GM12873 (cell line): ENCODE data around the gene XBP1.

Experiments used
- TF ChIP-seq, protein P1 (sequence below): IDR thresholded peaks from 2 replicates; pipeline ENCODE4 v1.5.1; 2012; ENCODE audit warnings: low read depth, mild to moderate bottlenecking, moderate library complexity, low read length, control low read depth; ENCODE audit not compliant: insufficient read depth; ENCODE audit errors: missing control alignments

XBP1 gene

DNA sequence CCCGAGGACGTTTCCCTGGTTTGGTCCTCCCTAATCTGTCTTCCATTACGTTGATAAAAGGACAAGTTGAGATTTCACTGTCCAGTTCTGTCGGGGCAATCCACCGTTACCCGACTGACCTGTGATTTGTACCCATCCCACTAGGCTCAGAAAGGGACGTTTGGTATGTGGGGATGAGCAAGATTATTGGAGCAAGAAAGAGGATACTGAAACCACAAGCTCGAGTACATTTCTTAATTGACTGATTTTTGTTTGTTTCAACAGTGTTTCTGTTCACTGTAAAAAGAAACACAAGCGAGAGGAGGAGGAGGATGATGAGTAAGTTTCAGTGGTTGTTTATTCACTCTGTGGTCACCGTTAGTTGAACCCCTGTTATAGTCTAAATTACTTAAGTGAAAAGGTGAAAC lies 26.9 kb downstream of the XBP1 start:
- TF ChIP-seq, protein P1, sequence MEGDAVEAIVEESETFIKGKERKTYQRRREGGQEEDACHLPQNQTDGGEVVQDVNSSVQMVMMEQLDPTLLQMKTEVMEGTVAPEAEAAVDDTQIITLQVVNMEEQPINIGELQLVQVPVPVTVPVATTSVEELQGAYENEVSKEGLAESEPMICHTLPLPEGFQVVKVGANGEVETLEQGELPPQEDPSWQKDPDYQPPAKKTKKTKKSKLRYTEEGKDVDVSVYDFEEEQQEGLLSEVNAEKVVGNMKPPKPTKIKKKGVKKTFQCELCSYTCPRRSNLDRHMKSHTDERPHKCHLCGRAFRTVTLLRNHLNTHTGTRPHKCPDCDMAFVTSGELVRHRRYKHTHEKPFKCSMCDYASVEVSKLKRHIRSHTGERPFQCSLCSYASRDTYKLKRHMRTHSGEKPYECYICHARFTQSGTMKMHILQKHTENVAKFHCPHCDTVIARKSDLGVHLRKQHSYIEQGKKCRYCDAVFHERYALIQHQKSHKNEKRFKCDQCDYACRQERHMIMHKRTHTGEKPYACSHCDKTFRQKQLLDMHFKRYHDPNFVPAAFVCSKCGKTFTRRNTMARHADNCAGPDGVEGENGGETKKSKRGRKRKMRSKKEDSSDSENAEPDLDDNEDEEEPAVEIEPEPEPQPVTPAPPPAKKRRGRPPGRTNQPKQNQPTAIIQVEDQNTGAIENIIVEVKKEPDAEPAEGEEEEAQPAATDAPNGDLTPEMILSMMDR: no peak

DNA sequence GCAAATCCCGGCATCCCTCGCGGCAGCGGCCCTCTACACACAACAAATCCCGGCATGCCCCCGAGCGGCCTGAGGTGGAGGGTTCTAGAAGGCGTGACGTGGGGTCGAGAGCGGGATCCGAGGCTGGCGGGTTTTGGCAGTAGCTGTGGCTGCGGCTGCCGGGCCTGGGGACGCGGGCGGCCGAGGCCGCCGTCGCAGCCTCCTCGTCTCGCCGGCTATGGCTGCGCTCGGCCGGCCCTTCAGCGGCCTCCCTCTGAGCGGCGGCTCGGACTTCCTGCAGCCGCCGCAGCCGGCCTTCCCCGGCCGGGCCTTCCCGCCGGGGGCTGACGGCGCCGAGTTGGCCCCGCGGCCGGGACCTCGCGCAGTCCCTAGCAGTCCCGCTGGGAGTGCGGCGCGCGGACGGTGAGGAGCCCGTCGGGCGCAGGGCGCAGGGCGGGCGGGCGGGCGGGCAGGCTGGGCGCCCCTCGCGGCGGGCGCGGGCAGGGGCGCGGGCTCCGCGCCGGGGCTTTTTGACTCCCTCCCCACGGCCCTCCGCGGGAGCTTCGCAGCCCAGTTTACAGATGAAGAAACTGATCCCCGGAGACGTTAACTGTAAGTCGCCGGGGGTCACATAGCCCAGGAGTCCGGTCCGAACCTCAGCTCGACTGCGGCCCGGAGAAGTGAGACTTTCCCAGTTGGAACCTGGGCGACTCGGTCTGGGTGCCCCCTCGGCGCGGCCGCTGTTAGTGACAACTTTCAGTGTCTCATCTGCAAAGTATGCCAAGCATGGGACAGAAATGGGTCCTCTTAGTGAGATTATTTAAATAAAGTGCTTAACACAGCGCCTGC lies 27.5 kb downstream of the XBP1 start, which contains the start of gene CCDC117:
CCDC117 (plus strand) TSS at position 63 of the 828 bp plus-strand sequence; CDS start at position 218, 155 bp downstream.
- TF ChIP-seq, protein P1: peak; percentile 34

DNA sequence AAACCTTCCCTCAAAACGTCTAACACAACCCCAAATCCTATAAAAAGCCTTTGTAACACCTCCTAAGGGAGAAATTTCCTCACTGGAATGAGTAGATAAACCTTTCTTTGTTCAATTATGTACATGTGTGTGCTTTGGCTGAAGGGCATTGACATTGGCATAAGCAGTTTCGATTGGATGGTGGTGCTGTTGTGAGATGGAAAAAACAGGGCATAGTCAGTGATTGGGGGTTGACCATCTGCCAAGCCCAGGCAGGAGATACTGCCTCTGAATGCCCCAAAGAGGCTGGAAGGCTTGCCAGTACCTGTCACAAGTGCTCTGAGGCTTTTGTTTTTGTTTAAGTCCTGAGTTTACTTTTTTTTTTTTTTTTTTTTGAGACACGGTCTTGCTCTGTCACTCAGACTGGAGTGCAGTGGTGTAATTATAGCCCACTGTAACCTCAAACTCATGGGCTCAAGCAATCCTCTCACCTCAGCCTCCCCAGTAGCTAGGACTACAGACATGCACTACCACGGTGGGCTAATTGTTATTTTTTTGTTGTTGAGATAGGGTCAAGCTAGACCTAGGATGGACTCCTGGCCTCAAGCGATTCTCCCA lies 29.1 kb downstream of the XBP1 start:
- TF ChIP-seq, protein P1: no peak

DNA sequence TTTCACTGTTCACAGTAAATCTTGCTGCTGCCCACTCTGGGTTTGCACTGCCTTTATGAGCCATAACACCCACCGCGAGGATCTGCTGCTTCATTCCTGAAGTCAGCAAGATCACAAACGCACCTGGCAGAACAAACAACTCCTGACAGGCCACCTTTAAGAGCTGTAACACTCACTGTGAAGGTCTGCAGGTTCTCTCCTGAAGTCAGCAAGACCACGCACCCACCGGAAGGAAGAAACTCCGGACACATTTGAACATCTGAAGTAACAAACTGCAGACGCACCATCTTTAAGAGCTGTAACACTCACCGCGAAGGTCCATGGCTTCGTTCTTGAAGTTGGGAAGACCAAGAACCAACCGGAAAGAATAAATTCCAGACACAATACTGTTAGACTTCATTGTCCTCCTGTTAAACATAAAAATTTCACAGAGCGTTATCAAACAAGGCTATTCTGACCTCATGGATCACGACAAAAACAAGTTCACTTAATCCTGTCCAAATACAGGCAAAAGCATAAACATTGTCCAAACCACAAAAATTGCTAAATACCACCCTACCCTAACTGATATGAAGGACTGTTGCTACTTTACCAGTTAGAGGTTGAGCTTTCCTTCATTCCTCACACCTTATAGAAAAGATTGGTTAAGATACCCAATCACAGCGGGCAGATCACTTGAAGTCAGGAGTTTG lies 30.8 kb downstream of the XBP1 start:
- TF ChIP-seq, protein P1: no peak

DNA sequence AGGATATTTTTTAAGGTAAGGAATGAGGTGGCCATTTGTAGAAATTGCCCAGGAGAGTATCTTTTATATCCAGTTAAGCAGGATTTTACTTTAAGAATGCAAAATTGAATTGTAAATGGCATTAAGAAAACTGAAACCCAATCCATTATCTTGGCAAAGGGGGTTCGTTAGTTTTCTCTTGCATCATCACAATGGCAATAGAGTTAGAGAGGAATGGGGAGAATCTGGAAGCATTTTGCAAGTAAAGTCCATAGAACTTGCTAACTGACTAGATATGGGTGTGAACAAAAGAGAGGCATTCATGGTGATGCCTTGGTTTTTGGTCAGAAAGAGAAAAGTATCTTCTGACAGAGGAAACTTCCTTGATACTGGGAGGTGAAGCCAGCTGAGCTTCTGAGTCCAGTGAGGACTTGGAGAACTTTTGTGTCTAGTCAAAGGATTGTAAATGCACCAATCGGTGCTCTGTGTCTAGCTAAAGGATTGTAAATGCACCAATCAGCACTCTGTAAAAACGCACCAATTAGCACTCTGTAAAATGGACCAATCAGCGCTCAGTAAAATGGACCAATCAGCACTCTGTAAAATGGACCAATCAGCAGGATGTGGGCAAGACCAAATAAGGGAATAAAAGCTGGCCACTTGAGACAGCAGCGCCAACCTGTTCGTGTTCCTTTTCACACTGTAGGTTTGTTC lies 31.5 kb downstream of the XBP1 start:
- TF ChIP-seq, protein P1: no peak

DNA sequence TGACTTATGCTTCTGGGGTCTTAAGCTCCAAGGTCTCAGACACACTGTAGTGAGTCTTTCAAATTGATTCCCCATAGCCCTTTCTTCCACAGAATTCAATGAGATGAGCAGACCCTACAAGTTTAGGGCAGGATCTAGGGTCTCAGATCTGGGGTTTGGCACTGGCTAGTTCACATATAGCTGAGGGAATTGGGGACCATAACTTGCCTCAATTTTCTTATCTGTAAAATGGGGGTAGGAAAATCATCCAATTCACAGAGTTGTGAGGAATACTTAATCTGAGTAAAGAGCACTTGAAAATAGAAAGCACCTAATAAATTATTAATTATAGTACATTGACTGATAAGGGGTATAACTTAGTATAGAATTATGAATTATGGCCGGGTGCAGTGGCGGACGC lies 33.7 kb downstream of the XBP1 start:
- TF ChIP-seq, protein P1: no peak

DNA sequence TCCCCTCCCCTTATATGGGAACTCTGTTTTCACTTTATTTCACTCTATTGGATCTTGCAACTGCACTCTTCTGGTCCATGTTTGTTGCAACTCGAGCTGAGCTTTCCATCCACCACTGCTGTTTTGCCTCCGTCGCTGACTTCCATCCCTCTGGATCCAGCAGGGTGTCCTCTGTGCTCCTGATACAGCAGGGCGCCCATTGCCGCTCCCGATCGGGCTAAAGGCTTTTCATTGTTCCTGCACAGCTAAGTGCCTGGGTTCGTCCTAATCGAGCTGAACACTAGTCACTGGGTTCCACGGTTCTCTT lies 39.0 kb downstream of the XBP1 start:
- TF ChIP-seq, protein P1: no peak
